ENCODE measurements around the gene RAB11FIP3.
"Not testable (repeated sequence)": the region's sequence is repeated elsewhere in the genome, so short reads cannot be mapped to it uniquely, and the experiment has no call there.

The RAB11FIP3 gene

GRCh38 chr16:392450-393030 lies 32.9 kb upstream of the RAB11FIP3 start:
- DNase-seq: peak; percentile 65 to 86

GRCh38 chr16:396199-396598 lies 29.2 kb upstream of the RAB11FIP3 start:
- no peak for DNase-seq

GRCh38 chr16:396605-397004 lies 28.8 kb upstream of the RAB11FIP3 start:
- DNase-seq: peak; percentile 15 to 41

- peak in 1 of 2 donors; percentile 33 for DNase-seq
Measured at GRCh38 chr16:397135-397661, 28.3 kb upstream of the RAB11FIP3 start, which contains the start of gene NME4. Gene NME4 (plus strand): TSS chr16:397199. CDS start chr16:397223, 24 bp downstream.

- DNase-seq: peak; percentile 22 to 48
Measured at GRCh38 chr16:397736-398332, 27.6 kb upstream of the RAB11FIP3 start.

GRCh38 chr16:398561-399339 lies 26.7 kb upstream of the RAB11FIP3 start:
- no peak for DNase-seq

- DNase-seq: no peak
Measured at GRCh38 chr16:399340-400019, 26.0 kb upstream of the RAB11FIP3 start.

GRCh38 chr16:400061-400591 lies 25.3 kb upstream of the RAB11FIP3 start:
- no peak for DNase-seq

GRCh38 chr16:401468-402348 lies 23.7 kb upstream of the RAB11FIP3 start, which contains the start of gene DECR2:
Gene DECR2 (plus strand): TSS chr16:401885. CDS start chr16:401964, 79 bp downstream.
- DNase-seq: peak; percentile 90 to 95

- no peak for DNase-seq
Measured at GRCh38 chr16:404971-405486, 20.4 kb upstream of the RAB11FIP3 start.

- DNase-seq: no peak
Measured at GRCh38 chr16:405548-406506, 19.6 kb upstream of the RAB11FIP3 start.

- DNase-seq: no peak
Measured at GRCh38 chr16:407253-407652, 18.2 kb upstream of the RAB11FIP3 start.

- DNase-seq: no peak
Measured at GRCh38 chr16:410516-411178, 14.8 kb upstream of the RAB11FIP3 start.

- no peak for DNase-seq
Measured at GRCh38 chr16:411576-412265, 13.7 kb upstream of the RAB11FIP3 start.

GRCh38 chr16:414395-415169 lies 10.9 kb upstream of the RAB11FIP3 start:
- DNase-seq: no peak

- not testable (repeated sequence) for DNase-seq
Measured at GRCh38 chr16:415170-415498, 10.3 kb upstream of the RAB11FIP3 start.

- DNase-seq: peak in 1 of 2 donors; percentile 6
Measured at GRCh38 chr16:422179-422578, 3.3 kb upstream of the RAB11FIP3 start.

GRCh38 chr16:424033-424622 lies 1.3 kb upstream of the RAB11FIP3 start:
- DNase-seq: peak; percentile 36 to 48

Measured in inflammatory macrophage (primary cell).